Neutrophil (primary cell): ENCODE results near the gene NINJ1.
"Not testable (repeated sequence)": the region's sequence is repeated elsewhere in the genome, so short reads cannot be mapped to it uniquely, and the experiment has no call there.

Experiments
- H3K27ac ChIP-seq: fragments of 200-600 bp; sonication (generic); 2 replicates; pipeline ENCODE4 v1.5.1; 2016; ENCODE audit warnings: mild to moderate bottlenecking, moderate library complexity
- H3K27me3 ChIP-seq: fragments of 200-600 bp; sonication (generic); 2 replicates; pipeline ENCODE4 v1.6.0; 2016; ENCODE audit warnings: mild to moderate bottlenecking
- H3K36me3 ChIP-seq: fragments of 200-600 bp; sonication (generic); 2 replicates; pipeline ENCODE4 v1.5.1; 2017
- H3K4me1 ChIP-seq, 2 experiments: fragments of 200-600 bp in 1 of 2; sonication (generic) in 1 of 2; 1 replicate in 1 of 2; 2 replicates in 1 of 2; pipeline versions ENCODE4 v1.5.1 to v1.6.1; 2013 to 2016; ENCODE audit warnings: low read depth in 1 of 2, low read length in 1 of 2, mild to moderate bottlenecking in 1 of 2, moderate library complexity in 1 of 2; ENCODE audit not compliant: control insufficient read depth in 1 of 2, insufficient read depth in 1 of 2
- H3K4me3 ChIP-seq, 2 experiments: fragments of 200-600 bp in 1 of 2; sonication (generic) in 1 of 2; 1 replicate in 1 of 2; 2 replicates in 1 of 2; pipeline ENCODE4 v1.5.1; 2013 to 2016; ENCODE audit warnings: low read depth in 1 of 2, low read length in 1 of 2, mild to moderate bottlenecking in 1 of 2, moderate library complexity in 1 of 2
- H3K9me3 ChIP-seq: fragments of 200-600 bp; sonication (generic); 2 replicates; pipeline ENCODE4 v1.5.1; 2016
- TF ChIP-seq, protein P1 (sequence below): fragments of 200-600 bp; sonication (generic); IDR thresholded peaks from 2 replicates; pipeline ENCODE4 v1.5.1; 2016; ENCODE audit warnings: antibody characterized with exemption

NINJ1 gene

DNA sequence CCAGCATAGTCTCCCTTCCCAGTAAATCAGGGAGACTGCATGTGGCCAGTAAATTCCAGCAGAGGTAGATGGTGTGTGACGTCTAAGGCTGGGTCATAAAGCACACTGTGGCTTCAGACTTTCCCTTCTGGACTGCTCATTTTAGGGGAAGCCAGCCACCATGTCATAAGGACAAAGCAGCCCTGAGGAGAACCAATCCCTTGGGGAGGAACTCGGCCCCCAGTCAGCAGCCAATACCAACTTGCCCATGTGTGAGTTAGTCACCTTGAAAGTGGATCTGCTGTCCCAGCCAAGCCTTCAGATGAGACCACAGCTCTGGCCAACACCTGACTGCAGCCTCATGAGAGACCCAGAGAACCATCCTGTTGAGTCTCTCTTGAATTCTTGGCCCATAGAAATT, 14.7 kb upstream of the NINJ1 start:
- TF ChIP-seq, protein P1, sequence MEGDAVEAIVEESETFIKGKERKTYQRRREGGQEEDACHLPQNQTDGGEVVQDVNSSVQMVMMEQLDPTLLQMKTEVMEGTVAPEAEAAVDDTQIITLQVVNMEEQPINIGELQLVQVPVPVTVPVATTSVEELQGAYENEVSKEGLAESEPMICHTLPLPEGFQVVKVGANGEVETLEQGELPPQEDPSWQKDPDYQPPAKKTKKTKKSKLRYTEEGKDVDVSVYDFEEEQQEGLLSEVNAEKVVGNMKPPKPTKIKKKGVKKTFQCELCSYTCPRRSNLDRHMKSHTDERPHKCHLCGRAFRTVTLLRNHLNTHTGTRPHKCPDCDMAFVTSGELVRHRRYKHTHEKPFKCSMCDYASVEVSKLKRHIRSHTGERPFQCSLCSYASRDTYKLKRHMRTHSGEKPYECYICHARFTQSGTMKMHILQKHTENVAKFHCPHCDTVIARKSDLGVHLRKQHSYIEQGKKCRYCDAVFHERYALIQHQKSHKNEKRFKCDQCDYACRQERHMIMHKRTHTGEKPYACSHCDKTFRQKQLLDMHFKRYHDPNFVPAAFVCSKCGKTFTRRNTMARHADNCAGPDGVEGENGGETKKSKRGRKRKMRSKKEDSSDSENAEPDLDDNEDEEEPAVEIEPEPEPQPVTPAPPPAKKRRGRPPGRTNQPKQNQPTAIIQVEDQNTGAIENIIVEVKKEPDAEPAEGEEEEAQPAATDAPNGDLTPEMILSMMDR, result no peak
- no peaks in the 10 kb centered on the region for H3K9me3 ChIP-seq
- peaks cover 6 to 7% of the 10 kb centered on the region in 2 experiments for H3K4me1 ChIP-seq
- no peak overlapping the region for H3K27ac ChIP-seq
- no peak overlapping the region for H3K4me3 ChIP-seq
- no peaks in the 10 kb centered on the region for H3K36me3 ChIP-seq
- peaks cover 10% of the 10 kb centered on the region for H3K27me3 ChIP-seq

DNA sequence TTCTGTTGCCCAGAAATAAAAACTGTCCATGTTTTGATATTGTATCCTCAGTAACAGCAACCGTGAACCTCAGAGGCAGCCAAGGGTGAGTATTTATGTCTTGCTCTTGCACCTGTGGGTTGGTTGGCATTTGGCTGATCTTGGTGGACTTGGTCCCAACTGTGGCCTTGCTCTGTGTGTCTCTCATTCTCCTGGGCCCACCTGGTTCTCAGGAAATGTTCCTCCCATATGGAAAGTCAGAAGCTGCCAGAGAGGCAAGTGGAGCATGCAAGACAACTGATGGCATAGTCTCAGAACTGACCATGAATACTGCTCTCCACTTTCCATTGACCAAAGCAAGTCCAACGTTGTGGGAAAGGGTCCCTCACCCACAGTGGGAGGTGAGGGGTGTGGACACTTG, 13.6 kb upstream of the NINJ1 start:
- H3K36me3 ChIP-seq, result no peaks in the 10 kb centered on the region
- no peak overlapping the region for H3K4me3 ChIP-seq
- H3K27ac ChIP-seq, result no peak overlapping the region
- TF ChIP-seq, protein P1, result no peak
- H3K4me1 ChIP-seq, result peaks cover 6 to 11% of the 10 kb centered on the region in 2 experiments
- no peaks in the 10 kb centered on the region for H3K9me3 ChIP-seq
- H3K27me3 ChIP-seq, result peaks cover 10% of the 10 kb centered on the region

DNA sequence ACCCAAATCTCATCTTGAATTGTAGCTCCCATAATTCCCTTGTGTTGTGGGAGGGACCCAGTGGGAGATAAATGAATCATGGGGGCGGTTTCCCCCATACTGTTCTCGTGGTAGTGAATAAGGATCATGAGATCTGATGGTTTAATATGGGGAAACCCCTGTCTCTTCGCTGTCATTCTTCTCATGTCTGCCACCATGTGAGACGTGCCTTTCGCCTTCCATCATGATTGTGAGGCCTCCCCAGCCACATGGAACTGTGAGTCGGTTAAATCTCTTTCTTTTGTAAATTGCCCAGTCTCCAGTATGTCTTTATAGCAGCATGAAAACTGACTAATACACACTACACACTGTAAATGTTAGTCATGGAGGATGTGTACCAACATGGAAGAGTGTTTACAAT, 12.6 kb upstream of the NINJ1 start:
- not testable (repeated sequence) for H3K9me3 ChIP-seq, H3K4me3 ChIP-seq, H3K36me3 ChIP-seq, H3K27ac ChIP-seq
- H3K4me1 ChIP-seq, result peaks cover 6 to 11% of the 10 kb centered on the region in 2 experiments
- H3K27me3 ChIP-seq, result peaks cover 10% of the 10 kb centered on the region

DNA sequence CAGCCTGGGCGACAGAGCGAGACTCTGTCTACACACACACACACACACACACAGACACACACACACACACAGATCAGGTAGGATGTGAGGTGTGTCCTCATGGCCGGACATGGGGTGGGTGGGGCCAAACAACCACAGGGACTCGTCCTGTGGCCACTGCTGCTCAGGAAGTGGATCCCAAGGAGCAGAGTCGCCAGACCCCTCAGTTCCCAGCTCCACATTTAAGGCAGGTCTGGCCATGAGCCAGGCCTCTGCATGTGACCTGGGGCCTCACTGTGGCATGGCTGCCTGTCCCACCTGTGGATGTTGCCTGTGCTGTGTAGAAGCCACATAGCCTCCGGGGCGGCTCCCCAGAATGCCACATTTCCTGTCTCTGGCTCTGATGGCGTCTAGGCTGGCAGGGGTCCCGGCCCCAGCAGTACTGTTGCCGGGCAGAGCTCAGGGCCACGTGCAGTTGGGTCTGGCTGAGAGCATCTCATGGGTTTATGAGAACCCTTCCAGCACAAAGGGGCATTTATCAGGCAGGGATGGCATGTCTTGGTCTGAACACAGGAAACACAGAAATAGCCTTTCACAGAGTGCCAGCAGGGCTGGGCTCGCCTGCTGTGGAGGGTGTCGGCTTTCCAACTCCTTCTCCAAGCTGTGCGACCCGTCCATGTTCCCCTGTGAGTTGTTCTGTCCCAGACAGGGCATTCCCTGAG, 9.9 kb upstream of the NINJ1 start:
- Histone ChIP-seq H3K9me3 (no peaks in the 10 kb centered on the region), H3K4me1 (peaks cover 6 to 11% of the 10 kb centered on the region in 2 experiments), H3K36me3 (no peaks in the 10 kb centered on the region), H3K27me3 (peaks cover 10% of the 10 kb centered on the region), H3K4me3 (no peak overlapping the region), H3K27ac (no peak overlapping the region)
- TF ChIP-seq, protein P1, result no peak

DNA sequence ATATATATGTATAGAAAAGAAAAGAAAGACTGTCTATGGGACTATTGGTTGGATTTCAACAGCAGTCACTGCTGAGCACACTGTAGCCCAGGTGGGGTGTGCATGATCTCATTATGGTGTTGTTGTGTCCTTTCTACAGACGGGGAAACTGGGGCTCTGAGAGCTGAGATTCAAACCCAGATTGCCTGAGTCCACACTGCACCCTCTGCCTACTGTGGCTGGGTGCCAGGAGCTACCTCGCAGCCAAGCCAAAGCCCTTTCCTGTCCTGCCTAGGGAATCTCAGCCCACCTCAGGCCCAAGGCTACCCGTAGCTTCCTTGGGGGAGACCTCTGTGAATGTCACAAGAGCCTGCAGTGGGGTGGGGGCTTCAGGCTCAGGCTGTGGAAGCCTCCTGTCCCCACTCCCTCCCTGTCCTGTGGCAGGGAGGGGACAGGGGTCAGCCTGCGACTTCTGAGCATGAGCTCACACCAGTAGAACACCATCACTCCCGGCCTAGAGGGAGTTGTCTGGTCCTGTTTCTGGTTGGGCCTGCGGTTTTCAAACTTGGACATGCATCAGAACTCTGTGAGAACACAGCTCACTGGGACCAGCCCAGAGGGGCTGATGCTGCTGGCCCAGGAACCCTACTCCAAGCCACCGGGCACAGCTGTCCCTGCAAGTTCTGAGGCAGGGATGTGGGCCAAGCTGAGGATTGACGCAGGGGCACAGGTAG, 7.9 kb upstream of the NINJ1 start:
- TF ChIP-seq, protein P1, result no peak
- peaks cover 17 to 22% of the 10 kb centered on the region in 2 experiments for H3K4me1 ChIP-seq
- no peak overlapping the region for H3K27ac ChIP-seq
- H3K27me3 ChIP-seq, result peaks cover 16% of the 10 kb centered on the region
- H3K9me3 ChIP-seq, result no peaks in the 10 kb centered on the region
- H3K36me3 ChIP-seq, result no peaks in the 10 kb centered on the region
- no peak overlapping the region for H3K4me3 ChIP-seq
